CD14-positive monocyte (primary cell): ENCODE results near the gene ALDH16A1. TPM values are rescaled to one million over a fixed set of nuclear protein-coding genes. Genes with fewer than 3 reads are reported as not detected.

Experiments
- DNase-seq, 3 donors: peaks; one replicate each; pipeline ENCODE4 v3.0.0-alpha.2; 2011 to 2022
- H2AFZ ChIP-seq: 2 replicates; pipeline ENCODE4 v1.6.0; 2012; ENCODE audit warnings: mild to moderate bottlenecking, low read depth, low read length, inconsistent platforms; ENCODE audit not compliant: insufficient read depth, poor library complexity, severe bottlenecking
- H3K27ac ChIP-seq, 2 donors: 1 replicate in 1 of 2; 2 replicates in 1 of 2; pipeline ENCODE4 v1.5.1; 2012 to 2013; ENCODE audit warnings: low read length in 2 of 2, control low read depth in 1 of 2, inconsistent platforms in 1 of 2, low read depth in 1 of 2, mild to moderate bottlenecking in 1 of 2
- H3K27me3 ChIP-seq, 2 donors: one replicate each; pipeline versions ENCODE4 v1.6.0 to v1.6.1; 2011 to 2013; ENCODE audit warnings: low read length in 2 of 2; ENCODE audit not compliant: control insufficient read depth in 2 of 2, insufficient read depth in 2 of 2
- H3K36me3 ChIP-seq, 2 donors: replicated peaks in 1 of 2; 1 replicate in 1 of 2; 2 replicates in 1 of 2; pipeline versions ENCODE4 v1.5.1 to v1.6.1; 2012 to 2013; ENCODE audit warnings: low read length in 2 of 2, control low read depth in 1 of 2, inconsistent platforms in 1 of 2, mild to moderate bottlenecking in 1 of 2; ENCODE audit not compliant: insufficient read depth in 2 of 2, control insufficient read depth in 1 of 2
- H3K4me1 ChIP-seq, 2 donors: 1 replicate in 1 of 2; 2 replicates in 1 of 2; pipeline versions ENCODE4 v1.5.1 to v1.6.1; 2012 to 2013; ENCODE audit warnings: low read length in 2 of 2, control low read depth in 1 of 2, inconsistent platforms in 1 of 2, mild to moderate bottlenecking in 1 of 2, moderate library complexity in 1 of 2; ENCODE audit not compliant: insufficient read depth in 2 of 2, control insufficient read depth in 1 of 2
- H3K4me2 ChIP-seq: replicated peaks from 2 replicates; pipeline ENCODE3; 2012; ENCODE audit warnings: low read length, moderate library complexity, mild to moderate bottlenecking; ENCODE audit not compliant: poor library complexity, severe bottlenecking; ENCODE audit errors: extremely low read depth
- H3K4me3 ChIP-seq, 3 experiments: fragments of 200-600 bp in 1 of 3; sonication (generic) in 1 of 3; replicated peaks in 1 of 3; 1 replicate in 2 of 3; 2 replicates in 1 of 3; pipeline ENCODE4 v1.5.1; 2011 to 2013; ENCODE audit warnings: low read length in 3 of 3, mild to moderate bottlenecking in 3 of 3, control low read depth in 2 of 3, low read depth in 2 of 3, inconsistent platforms in 1 of 3, moderate library complexity in 1 of 3
- H3K79me2 ChIP-seq: 2 replicates; pipeline ENCODE4 v1.6.0; 2012; ENCODE audit warnings: mild to moderate bottlenecking, control low read depth, inconsistent platforms, low read length, moderate library complexity; ENCODE audit not compliant: insufficient read depth
- H3K9ac ChIP-seq: 2 replicates; pipeline ENCODE4 v1.6.0; 2017; ENCODE audit warnings: low read length, mild to moderate bottlenecking; ENCODE audit not compliant: insufficient read depth, poor library complexity, severe bottlenecking
- H3K9me3 ChIP-seq, 2 donors: replicated peaks in 1 of 2; 1 replicate in 1 of 2; 2 replicates in 1 of 2; pipeline versions ENCODE4 v1.5.1 to v1.6.1; 2012 to 2013; ENCODE audit warnings: low read length in 2 of 2, control low read depth in 1 of 2; ENCODE audit not compliant: control insufficient read depth in 1 of 2, insufficient read depth in 1 of 2
- H4K20me1 ChIP-seq: 2 replicates; pipeline ENCODE4 v1.6.0; 2012; ENCODE audit warnings: mild to moderate bottlenecking, low read length, control low read depth, moderate library complexity; ENCODE audit not compliant: insufficient read depth
- H3K27ac Mint-ChIP-seq, 7 donors: one replicate each; pipeline ENCODE4 v1.8.0; 2020; ENCODE audit warnings: mild to moderate bottlenecking in 7 of 7, mixed read lengths in 7 of 7, moderate library complexity in 6 of 7, inconsistent platforms in 2 of 7
- H3K27me3 Mint-ChIP-seq, 3 donors: one replicate each; pipeline ENCODE4 v1.8.0; 2021 to 2022; ENCODE audit warnings: low read depth in 3 of 3, mild to moderate bottlenecking in 3 of 3, mixed read lengths in 3 of 3, moderate library complexity in 3 of 3, inconsistent platforms in 1 of 3
- H3K36me3 Mint-ChIP-seq, 2 donors: one replicate each; pipeline ENCODE4 v1.8.0; 2020; ENCODE audit warnings: mixed read lengths in 2 of 2, inconsistent platforms in 1 of 2, mild to moderate bottlenecking in 1 of 2
- H3K4me1 Mint-ChIP-seq: one replicate; pipeline ENCODE4 v1.8.0; 2020; ENCODE audit warnings: mild to moderate bottlenecking, mixed read lengths
- H3K4me3 Mint-ChIP-seq, 2 donors: one replicate each; pipeline ENCODE4 v1.8.0; 2020; ENCODE audit warnings: mild to moderate bottlenecking in 2 of 2, mixed read lengths in 2 of 2, moderate library complexity in 1 of 2
- H3K9me3 Mint-ChIP-seq, 7 donors: one replicate each; pipeline ENCODE4 v1.8.0; 2020 to 2022; ENCODE audit warnings: mixed read lengths in 7 of 7, mild to moderate bottlenecking in 6 of 7, moderate library complexity in 6 of 7, inconsistent platforms in 2 of 7
- WGBS: methylation state at CpG from one replicate; pipeline ENCODE4 v1.1.5; 2013; ENCODE audit warnings: missing lambda C conversion rate; ENCODE audit not compliant: insufficient coverage; 5-methylcytosine and 5-hydroxymethylcytosine counted together
- intact Hi-C, 2 donors: fragments of 100-400 bp; cut with micrococcal nuclease; formaldehyde crosslinking; loops; one replicate each; pipeline versions ENCODE4 v1.15.0 to v1.15.1; 2023
- polyA plus RNA-seq, 3 donors: library from polyadenylated mRNA; depleted of rRNA in 1 of 3; unstranded in 2 of 3; stranded (reverse) in 1 of 3; fragments of 300-500 nt in 2 of 3; fragments of >200 nt in 1 of 3; fragmentation: Illumina TruSeq in 2 of 3; gene quantifications; 1 replicate in 2 of 3; 2 replicates in 1 of 3; pipeline ENCODE4 v1.2.3, GENCODE V29; 2012 to 2021
- TF ChIP-seq, protein P1 (sequence below): fragments of 200-600 bp; IDR thresholded peaks from one replicate; pipeline ENCODE4 v1.8.0; 2022; ENCODE audit warnings: antibody characterized with exemption, mild to moderate bottlenecking

Gene ALDH16A1
- polyA plus RNA-seq, 3 donors, result 30.8 to 39.5 (median 31.2) TPM

DNA sequence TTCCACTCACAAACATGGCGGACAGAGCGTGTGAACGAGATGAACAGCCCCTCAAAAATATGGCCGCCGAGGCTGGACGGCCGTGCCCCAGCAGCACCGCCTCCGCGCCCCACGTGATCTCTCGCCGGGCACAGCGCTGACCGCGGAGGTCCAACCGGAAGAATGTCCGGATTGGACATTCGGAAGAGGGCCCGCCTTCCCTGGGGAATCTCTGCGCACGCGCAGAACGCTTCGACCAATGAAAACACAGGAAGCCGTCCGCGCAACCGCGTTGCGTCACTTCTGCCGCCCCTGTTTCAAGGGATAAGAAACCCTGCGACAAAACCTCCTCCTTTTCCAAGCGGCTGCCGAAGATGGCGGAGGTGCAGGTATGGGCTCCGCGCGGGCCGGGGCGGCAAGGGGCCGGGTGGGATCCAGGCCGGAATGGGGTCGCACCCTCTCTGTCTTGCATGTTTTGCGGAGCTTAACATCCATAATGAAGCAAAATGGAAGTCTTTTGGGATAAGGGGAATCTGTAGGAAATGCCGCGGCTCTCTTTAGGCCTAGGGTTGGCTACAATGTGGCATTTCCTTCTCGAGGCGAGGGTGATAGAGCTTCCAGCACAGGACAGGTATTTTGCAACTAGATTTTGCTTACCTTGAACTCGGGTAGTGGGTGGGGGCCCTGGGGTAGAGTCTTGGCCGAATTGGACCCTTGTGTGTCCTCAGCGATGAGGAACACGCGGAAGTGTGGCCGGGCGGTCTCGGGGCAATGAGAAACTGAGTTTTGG, 34.4 kb downstream of the ALDH16A1 start, which contains the start of gene RPL13A:
Gene RPL13A (plus strand): TSS at position 332 of the 769 bp plus-strand sequence. CDS start 22 bp downstream, at position 354.
- peaks cover 30% of the 10 kb centered on the region for H3K79me2 ChIP-seq
- H3K4me1 ChIP-seq, result peaks cover 17 to 19% of the 10 kb centered on the region in 2 donors
- peak within 1 kb of the TSS; percentile 50 to 89 for H3K27ac ChIP-seq
- H2AFZ ChIP-seq, result peak within 1 kb of the TSS; percentile 83
- Mint-ChIP-seq H3K36me3 (peaks cover 35 to 36% of the 10 kb centered on the region in 2 donors), H3K4me1 (peaks cover 23% of the 10 kb centered on the region), H3K4me3 (peak within 1 kb of the TSS; percentile 98), H3K27ac (peak within 1 kb of the TSS; percentile 89 to 97 (median 96)), H3K9me3 (peaks cover 0 to 5% (median 0%) of the 10 kb centered on the region in 7 donors), H3K27me3 (peaks cover 0 to 3% (median 1%) of the 10 kb centered on the region in 3 donors)
- intact Hi-C loops, result loop anchor here (1.0 to 5.0 kb wide), 2 partner anchors 9 to 35 kb away; partner anchors contain the start of genes ALDH16A1 (in 1 of the 2), PIH1D1 (in 1 of the 2) and RPS11 (in 1 of the 2)
- H3K9ac ChIP-seq, result peak within 1 kb of the TSS; percentile 82
- TF ChIP-seq, protein P1, sequence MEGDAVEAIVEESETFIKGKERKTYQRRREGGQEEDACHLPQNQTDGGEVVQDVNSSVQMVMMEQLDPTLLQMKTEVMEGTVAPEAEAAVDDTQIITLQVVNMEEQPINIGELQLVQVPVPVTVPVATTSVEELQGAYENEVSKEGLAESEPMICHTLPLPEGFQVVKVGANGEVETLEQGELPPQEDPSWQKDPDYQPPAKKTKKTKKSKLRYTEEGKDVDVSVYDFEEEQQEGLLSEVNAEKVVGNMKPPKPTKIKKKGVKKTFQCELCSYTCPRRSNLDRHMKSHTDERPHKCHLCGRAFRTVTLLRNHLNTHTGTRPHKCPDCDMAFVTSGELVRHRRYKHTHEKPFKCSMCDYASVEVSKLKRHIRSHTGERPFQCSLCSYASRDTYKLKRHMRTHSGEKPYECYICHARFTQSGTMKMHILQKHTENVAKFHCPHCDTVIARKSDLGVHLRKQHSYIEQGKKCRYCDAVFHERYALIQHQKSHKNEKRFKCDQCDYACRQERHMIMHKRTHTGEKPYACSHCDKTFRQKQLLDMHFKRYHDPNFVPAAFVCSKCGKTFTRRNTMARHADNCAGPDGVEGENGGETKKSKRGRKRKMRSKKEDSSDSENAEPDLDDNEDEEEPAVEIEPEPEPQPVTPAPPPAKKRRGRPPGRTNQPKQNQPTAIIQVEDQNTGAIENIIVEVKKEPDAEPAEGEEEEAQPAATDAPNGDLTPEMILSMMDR, result no peak
- H3K9me3 ChIP-seq, result no peaks in the 10 kb centered on the region
- peak within 1 kb of the TSS; percentile 99 for H3K4me2 ChIP-seq
- whole genome bisulfite sequencing, result under 1% methylated on average over 55 of the region's 57 CpGs
- H4K20me1 ChIP-seq, result peaks cover 49% of the 10 kb centered on the region
- peak; percentile 100 for DNase-seq
- H3K36me3 ChIP-seq, result peaks cover 35% of the 10 kb centered on the region in 2 donors
- H3K27me3 ChIP-seq, result no peaks in the 10 kb centered on the region
- H3K4me3 ChIP-seq, result peak within 1 kb of the TSS; percentile 79 to 95 (median 82)

DNA sequence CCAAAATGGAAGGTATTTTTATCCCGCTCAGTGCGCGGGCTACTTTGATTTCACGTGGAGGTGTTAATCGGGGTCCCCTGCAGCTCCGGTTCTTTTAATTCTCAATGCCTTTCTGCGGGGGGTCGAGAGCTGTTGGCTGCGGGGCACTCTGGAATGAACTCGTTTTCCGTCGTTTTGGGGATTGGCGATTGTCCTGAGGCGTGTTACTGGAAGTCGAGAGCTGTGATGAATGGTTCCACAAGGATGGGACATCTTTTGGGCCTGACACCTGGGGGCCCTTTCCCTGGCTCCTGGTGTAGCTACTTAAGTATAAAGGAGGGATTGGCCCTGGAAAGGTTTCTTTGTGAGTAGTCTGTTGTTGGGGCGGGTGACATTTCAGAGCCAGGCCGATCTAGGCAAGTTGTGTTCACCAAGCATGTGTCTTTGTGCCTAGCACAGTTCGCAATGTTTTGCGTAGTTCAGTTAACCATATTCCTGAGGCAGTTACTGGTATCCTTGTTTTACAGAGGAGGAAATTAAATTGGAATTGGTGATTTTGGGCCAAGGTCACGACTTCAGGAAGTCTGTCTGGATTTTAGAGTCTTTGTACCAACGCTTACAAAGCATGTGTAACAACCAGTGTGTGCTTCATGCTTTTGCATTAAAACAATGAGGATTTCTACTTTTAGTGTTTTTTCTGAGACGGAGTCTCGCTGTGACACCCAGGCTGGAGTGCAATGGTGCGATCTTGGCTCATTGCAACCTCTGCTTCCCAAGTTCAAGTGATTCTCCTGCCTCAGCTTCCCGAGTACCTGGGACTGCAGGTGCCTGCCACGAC, 35.2 kb downstream of the ALDH16A1 start:
- Histone ChIP-seq H2AFZ (no peak overlapping the region), H3K4me2 (peak overlapping the region; percentile 99), H3K4me3 (peak overlapping the region; percentile 79 to 95 (median 82)), H3K27ac (peak overlapping the region; percentile 50 to 89), H3K9ac (peak overlapping the region; percentile 82), H3K79me2 (peaks cover 30% of the 10 kb centered on the region), H3K4me1 (peaks cover 17 to 19% of the 10 kb centered on the region in 2 donors), H3K9me3 (no peaks in the 10 kb centered on the region), H4K20me1 (peaks cover 50% of the 10 kb centered on the region), H3K27me3 (no peaks in the 10 kb centered on the region), H3K36me3 (peaks cover 38 to 43% of the 10 kb centered on the region in 2 donors)
- intact Hi-C loops, result loop anchor here in 1 of 2 donors (5.0 kb wide), 1 partner anchor 36 kb away; the partner anchor contains the start of genes ALDH16A1 and PIH1D1
- H3K27ac Mint-ChIP-seq, result peak overlapping the region; percentile 89 to 97 (median 96)
- peaks cover 23% of the 10 kb centered on the region for H3K4me1 Mint-ChIP-seq
- DNase-seq, result no peak
- TF ChIP-seq, protein P1, result no peak
- H3K36me3 Mint-ChIP-seq, result peaks cover 38 to 41% of the 10 kb centered on the region in 2 donors
- peaks cover 0 to 3% (median 1%) of the 10 kb centered on the region in 3 donors for H3K27me3 Mint-ChIP-seq
- peak overlapping the region; percentile 98 for H3K4me3 Mint-ChIP-seq
- WGBS, result 1% methylated on average over 26 of the region's 26 CpGs
- peaks cover 0 to 5% (median 0%) of the 10 kb centered on the region in 7 donors for H3K9me3 Mint-ChIP-seq
